K562 (cell line): ENCODE measurements around the gene SNRNP200. TPM values are rescaled to one million over a fixed set of nuclear protein-coding genes. Genes with fewer than 3 reads are reported as not detected.

Source experiments
- ATAC-seq: fragments of 200-7000 bp; cut with Tn5 transposase; 3 replicates; pipeline ENCODE4 v1.9.1; 2020; ENCODE audit warnings: moderate library complexity
- BruUV-seq: library from RNA; stranded (reverse); fragments of 400-500 nt; replicated peaks from 2 replicates; lab custom pipeline; 2021; lab: Mats Ljungman, UMichigan
- CTCF ChIA-PET: fragments of 300-600 bp; formaldehyde crosslinking; extraction: SDS; loops from one replicate; lab custom pipeline; 2021; ENCODE audit warnings: low intra/inter-chr PET ratio; lab: Yijun Ruan, JAX
- POLR2A ChIA-PET: fragments of 300-600, 350-650 bp; sonication (Branson Sonifier 250); formaldehyde crosslinking; extraction: SDS; loops from one replicate; lab custom pipeline; 2021; ENCODE audit warnings: antibody characterized with exemption, inconsistent platforms; lab: Yijun Ruan, JAX
- DNase-seq, 4 experiments: peaks; one replicate each; pipeline versions ENCODE4 v3.0.0 to v3.0.0-alpha.2; 2011 to 2018; ENCODE audit warnings: low spot score in 3 of 4, mixed read lengths in 3 of 4; ENCODE audit errors: extremely low read depth in 1 of 4
- FAIRE-seq: peaks from 2 replicates; lab custom pipeline; 2011; peaks lifted over from hg19 to GRCh38; lab: Jason Lieb, UNC
- H2AFZ ChIP-seq: 2 replicates; pipeline ENCODE4 v1.6.0; 2011; ENCODE audit warnings: low read depth, low read length, control low read depth, inconsistent platforms
- H3K27ac ChIP-seq: fragments of 200-600 bp; 3 replicates; pipeline ENCODE4 v1.8.0; 2011; ENCODE audit warnings: low read depth, mild to moderate bottlenecking, control low read depth, inconsistent platforms, low read length, moderate library complexity, mixed read lengths; ENCODE audit errors: extremely low read depth
- H3K27me3 ChIP-seq, 2 experiments: fragments of 300-600 bp in 1 of 2; 2 replicates in 1 of 2; 3 replicates in 1 of 2; pipeline versions ENCODE4 v1.6.0 to v1.8.0; 2011; ENCODE audit warnings: inconsistent platforms in 2 of 2, low read length in 2 of 2, mild to moderate bottlenecking in 1 of 2, mixed read lengths in 1 of 2, moderate library complexity in 1 of 2; ENCODE audit not compliant: control insufficient read depth in 2 of 2, insufficient read depth in 2 of 2
- H3K36me3 ChIP-seq: fragments of 300-600 bp; 3 replicates; pipeline ENCODE4 v1.8.0; 2011; ENCODE audit warnings: mild to moderate bottlenecking, low read length, inconsistent platforms; ENCODE audit not compliant: control insufficient read depth, insufficient read depth
- H3K4me1 ChIP-seq, 2 experiments: fragments of 200-600 bp in 1 of 2; replicated peaks in 1 of 2; 2 replicates in 1 of 2; 3 replicates in 1 of 2; pipeline versions ENCODE4 v1.5.1 to v1.8.0; 2011; ENCODE audit warnings: inconsistent platforms in 2 of 2, low read length in 2 of 2, mild to moderate bottlenecking in 1 of 2, mixed read lengths in 1 of 2, moderate library complexity in 1 of 2; ENCODE audit not compliant: control insufficient read depth in 2 of 2, insufficient read depth in 2 of 2
- H3K4me2 ChIP-seq: 2 replicates; pipeline ENCODE4 v1.6.1; 2011; ENCODE audit warnings: low read length, control low read depth, inconsistent platforms, mixed read lengths; ENCODE audit not compliant: insufficient read depth
- H3K4me3 ChIP-seq: fragments of 200-600 bp; sonication (generic), shearing (Covaris generic); 2 replicates; pipeline ENCODE4 v1.5.1; 2016; ENCODE audit warnings: control low read depth, inconsistent platforms
- H3K79me2 ChIP-seq: fragments of 200-600 bp; 3 replicates; pipeline ENCODE4 v1.8.0; 2011; ENCODE audit warnings: low read length, inconsistent platforms; ENCODE audit not compliant: control insufficient read depth, insufficient read depth
- H3K9ac ChIP-seq, 2 experiments: 2 replicates each; pipeline versions ENCODE4 v1.6.0 to v1.6.1; 2011; ENCODE audit warnings: low read depth in 2 of 2, low read length in 2 of 2, control low read depth in 1 of 2, inconsistent platforms in 1 of 2, mild to moderate bottlenecking in 1 of 2, mixed read lengths in 1 of 2; ENCODE audit not compliant: insufficient read depth in 1 of 2
- H3K9me1 ChIP-seq: one replicate; pipeline ENCODE4 v1.6.0; 2011; ENCODE audit warnings: inconsistent platforms, mild to moderate bottlenecking, low read length, moderate library complexity; ENCODE audit not compliant: control insufficient read depth, insufficient read depth
- H3K9me3 ChIP-seq: replicated peaks from 2 replicates; pipeline ENCODE4 v1.5.1; 2011; ENCODE audit warnings: low read depth, low read length, inconsistent platforms; ENCODE audit not compliant: control insufficient read depth, insufficient read depth
- H4K20me1 ChIP-seq: replicated peaks from 2 replicates; pipeline ENCODE4 v1.6.1; 2011; ENCODE audit warnings: low read length, inconsistent platforms, mixed read lengths; ENCODE audit not compliant: control insufficient read depth, insufficient read depth
- E2F6 ChIP-seq, 2 experiments: IDR thresholded peaks; 2 replicates each; pipeline ENCODE4 v1.6.1; 2011; ENCODE audit warnings: borderline replicate concordance in 1 of 2, control low read depth in 1 of 2, low read depth in 1 of 2, low read length in 1 of 2, mild to moderate bottlenecking in 1 of 2, mixed read lengths in 1 of 2, moderate library complexity in 1 of 2; ENCODE audit not compliant: insufficient read depth in 1 of 2, insufficient read length in 1 of 2, poor library complexity in 1 of 2, severe bottlenecking in 1 of 2; ENCODE audit errors: extremely low read depth in 1 of 2
- ETS1 ChIP-seq: conservative IDR thresholded peaks from 2 replicates; pipeline ENCODE4 v1.6.1; 2011; ENCODE audit warnings: low read depth, mild to moderate bottlenecking, low read length; ENCODE audit not compliant: control insufficient read depth
- FOXA3 ChIP-seq, 2 experiments: fragments of 450-650 bp in 1 of 2; sonication (generic) in 1 of 2; formaldehyde crosslinking; IDR thresholded peaks in 1 of 2; conservative IDR thresholded peaks in 1 of 2; 2 replicates each; pipeline versions ENCODE4 v1.4.0 to v1.8.0; 2020 to 2022; ENCODE audit warnings: mild to moderate bottlenecking in 2 of 2, missing genetic modification reagents in 1 of 2
- KHSRP ChIP-seq: fragments of 450-650 bp; IDR thresholded peaks from 2 replicates; pipeline ENCODE4 v1.6.1; 2017
- PKNOX1 ChIP-seq: fragments of 450-650 bp; IDR thresholded peaks from 2 replicates; pipeline ENCODE4 v1.6.1; 2016
- RAD21 ChIP-seq, 2 experiments: fragments of 250-450 bp in 1 of 2; fragments of 450-650 bp in 1 of 2; sonication (Bioruptor Pico) in 1 of 2; formaldehyde crosslinking in 1 of 2; IDR thresholded peaks in 1 of 2; conservative IDR thresholded peaks in 1 of 2; 2 replicates each; pipeline versions ENCODE4 v1.4.0 to v1.8.0; 2020 to 2022; ENCODE audit warnings: mild to moderate bottlenecking in 2 of 2, moderate library complexity in 1 of 2
- TEAD2 ChIP-seq: fragments of 450-650 bp; IDR thresholded peaks from 2 replicates; pipeline ENCODE4 v1.6.1; 2016; ENCODE audit warnings: missing genetic modification characterization, control low read depth, missing compliant biosample characterization
- ZNF175 ChIP-seq: fragments of 200-800 bp; sonication (Bioruptor generic); IDR thresholded peaks from 2 replicates; pipeline ENCODE4 v1.6.1; 2016; ENCODE audit warnings: low read depth, mild to moderate bottlenecking, missing genetic modification characterization, missing compliant biosample characterization
- WGBS: fragments of 100-300 bp; shearing (Covaris generic); methylation state at CpG from one replicate; pipeline ENCODE4 v1.1.6; 2016; ENCODE audit warnings: low coverage, mixed read lengths; ENCODE audit not compliant: insufficient coverage; ENCODE audit errors: missing lambda C conversion rate; 5-methylcytosine and 5-hydroxymethylcytosine counted together
- in situ Hi-C: fragments of 300-500 bp; cut with MboI; formaldehyde crosslinking; loops from 4 replicates; pipeline ENCODE4 v1.15.0; 2018; ENCODE audit warnings: inconsistent platforms, mixed read lengths
- intact Hi-C: fragments of 100-400 bp; cut with micrococcal nuclease; formaldehyde crosslinking; loops from 2 replicates; pipeline ENCODE4 v1.14.2; 2022
- polyA plus RNA-seq, 8 experiments: library from polyadenylated mRNA; depleted of rRNA in 4 of 8; stranded (reverse) in 5 of 8; unstranded in 3 of 8; fragments of >200 nt; fragmentation: Nextera tagmentation in 2 of 8; fragmentation: Illumina TruSeq in 1 of 8; extraction: Ambion mirVana in 2 of 8; extraction: Trizol in 1 of 8; gene quantifications; 2 replicates each; pipeline versions ENCODE4 v1.2.1 to v1.2.3, GENCODE V29; 2011 to 2014; ENCODE audit warnings: inconsistent platforms in 1 of 8, missing spikeins in 1 of 8
- total RNA-seq, 7 experiments: library from RNA; depleted of rRNA in 6 of 7; stranded (reverse); fragments of >200 nt in 6 of 7; fragmentation: Illumina TruSeq in 2 of 7; extraction: Trizol in 2 of 7; gene quantifications; 2 replicates each; pipeline versions ENCODE4 v1.2.1 to v1.2.3, GENCODE V29; 2011 to 2021; ENCODE audit warnings: low replicate concordance in 1 of 7

The SNRNP200 gene
- total and polyA plus RNA-seq, 9 of the 15 experiments (the other 6 are each of a cell fraction or from before 2014, with no cell fraction given), result 76.1 to 231 (median 155) TPM

GRCh38 chr2:96267159-96267971, 38.0 kb downstream of the SNRNP200 start:
- Histone ChIP-seq H2AFZ (no peak overlapping the region), H3K4me1 (peaks cover 18 to 25% of the 10 kb centered on the region in 2 experiments; a peak in 4 of 5 replicates), H3K9me3 (no peaks in the 10 kb centered on the region), H3K4me2 (peak overlapping the region; percentile 99), H3K9me1 (no peaks in the 10 kb centered on the region), H3K9ac (peak overlapping the region; percentile 89 to 99; a peak in 3 of 4 replicates), H3K4me3 (peak overlapping the region; percentile 84), H3K27ac (no peak overlapping the region; the same call in 2 of the 3 replicates), H4K20me1 (0 out of 2 replicates have a peak, but pooled peaks cover 13% of the 10 kb centered on the region), H3K36me3 (peaks cover 59% of the 10 kb centered on the region), H3K79me2 (peaks cover 48% of the 10 kb centered on the region), H3K27me3 (no peaks in the 10 kb centered on the region)
- no peak for FAIRE-seq
- in situ Hi-C loops (no loop called here), intact Hi-C loops (loop anchor here (2.0 to 10.0 kb wide), 2 partner anchors 93 to 237 kb away; partner anchors contain the start of gene NEURL3)
- POLR2A ChIA-PET, result interaction anchor here (0.6 to 1.3 kb wide), 5 partner anchors 8 to 269 kb away, joined by 3 to 4 read pairs (median 3); partner anchors contain the start of gene SNRNP200
- no TSS peak for BruUV-seq
- 69% methylated on average over 11 of the region's 12 CpGs for WGBS
- peak; percentile 46 to 71 (median 50) for DNase-seq
- CTCF ChIA-PET, result interaction anchor here (1.1 kb wide), 2 partner anchors 127 to 130 kb away, joined by 3 read pairs; no protein-coding TSS in a partner anchor
- peak; percentile 36 for ATAC-seq
- peak in 1 of 2 experiments; percentile 60; a peak in 1 of 4 replicates for TF ChIP-seq FOXA3 (CRISPR knock-in tag; conservative IDR thresholded peaks at IDR 0.05 in 1 of 2, IDR thresholded peaks at IDR 0.05 in 1 of 2)
- no peak for TF ChIP-seq E2F6 (IDR thresholded peaks at IDR 0.05; ENCODE audit: borderline replicate concordance in 1 of 2, extremely low read depth in 1 of 2, insufficient read depth in 1 of 2, insufficient read length in 1 of 2, low read depth in 1 of 2, low read length in 1 of 2, poor library complexity in 1 of 2, severe bottlenecking in 1 of 2)
- TF ChIP-seq KHSRP, result no peak
- TF ChIP-seq PKNOX1, result no peak
- TF ChIP-seq ETS1, result 0 out of 2 replicates have a peak, but pooled peaks have one; percentile 37
- TF ChIP-seq RAD21 (CRISPR knock-in tag; conservative IDR thresholded peaks at IDR 0.05 in 1 of 2, IDR thresholded peaks at IDR 0.05 in 1 of 2), result peak; percentile 42 to 50
- no peak for TF ChIP-seq ZNF175 (CRISPR knock-in tag)
- TF ChIP-seq TEAD2 (tag), result no peak
